Panc1 (cell line): Measurements from ENCODE around the gene CDH5. TPM values are rescaled to one million over a fixed set of nuclear protein-coding genes. Genes with fewer than 3 reads are reported as not detected.

Source experiments
- ATAC-seq: fragments of 200-7000 bp; cut with Tn5 transposase; 2 replicates; pipeline ENCODE4 v1.9.1; 2020; ENCODE audit warnings: mild to moderate bottlenecking, moderate library complexity
- BruUV-seq: library from RNA; stranded (reverse); fragments of 400-500 nt; replicated peaks from 2 replicates; lab custom pipeline; 2021; lab: Mats Ljungman, UMichigan
- CTCF ChIA-PET: fragments of 300-600 bp; sonication (Branson Sonifier 250); formaldehyde crosslinking; loops from one replicate; lab custom pipeline; 2022; ENCODE audit warnings: antibody characterized with exemption; lab: Charles Lee
- POLR2A ChIA-PET: fragments of 300-600 bp; sonication (Branson Sonifier 250); formaldehyde crosslinking; loops from one replicate; lab custom pipeline; 2022; ENCODE audit warnings: antibody characterized with exemption; lab: Charles Lee
- DNase-seq: peaks from one replicate; pipeline ENCODE4 v3.0.0-alpha.2; 2010; ENCODE audit warnings: low read depth, low spot score
- H3K27ac ChIP-seq: 2 replicates; pipeline ENCODE4 v1.5.1; 2011; ENCODE audit warnings: mild to moderate bottlenecking, low read length, inconsistent platforms
- H3K27me3 ChIP-seq: fragments of 200-500 bp; sonication (Bioruptor generic); 2 replicates; pipeline ENCODE4 v1.6.0; 2014; ENCODE audit warnings: low read length, inconsistent platforms; ENCODE audit not compliant: control insufficient read depth, insufficient read depth
- H3K36me3 ChIP-seq: fragments of 200-500 bp; sonication (Bioruptor generic); 2 replicates; pipeline ENCODE4 v1.5.1; 2014; ENCODE audit warnings: inconsistent platforms, mild to moderate bottlenecking, low read length, moderate library complexity; ENCODE audit not compliant: control insufficient read depth, insufficient read depth
- H3K4me1 ChIP-seq: 2 replicates; pipeline ENCODE4 v1.5.1; 2011; ENCODE audit warnings: inconsistent platforms, mild to moderate bottlenecking, low read length, moderate library complexity; ENCODE audit not compliant: control insufficient read depth, insufficient read depth
- H3K4me3 ChIP-seq, 2 experiments: 2 replicates each; pipeline ENCODE4 v1.5.1; 2011 to 2012; ENCODE audit warnings: low read depth in 2 of 2, low read length in 2 of 2, mild to moderate bottlenecking in 2 of 2, inconsistent platforms in 1 of 2, moderate library complexity in 1 of 2
- H3K9me3 ChIP-seq: fragments of 200-500 bp; sonication (Bioruptor generic); 2 replicates; pipeline ENCODE4 v1.5.1; 2014; ENCODE audit warnings: low read depth, mild to moderate bottlenecking, inconsistent platforms, low read length, moderate library complexity; ENCODE audit not compliant: control insufficient read depth, insufficient read depth
- POLR2AphosphoS5 ChIP-seq: IDR thresholded peaks from 2 replicates; pipeline ENCODE4 v1.6.1; 2012; ENCODE audit warnings: mild to moderate bottlenecking, low read depth, low read length, moderate library complexity
- SIN3A ChIP-seq: IDR thresholded peaks from 2 replicates; pipeline ENCODE4 v1.6.1; 2012; ENCODE audit warnings: low read depth, mild to moderate bottlenecking, low read length, moderate library complexity, borderline replicate concordance; ENCODE audit not compliant: insufficient read depth
- TCF7L2 ChIP-seq: IDR thresholded peaks from 2 replicates; pipeline ENCODE4 v1.6.1; 2011; ENCODE audit warnings: mild to moderate bottlenecking, low read depth, low read length, inconsistent platforms
- in situ Hi-C: cut with HindIII; loops from 2 replicates; pipeline ENCODE4 v1.10.0; 2016; ENCODE audit warnings: low sequenced_read_pairs, low pct_unique_long_range_greater_than_20kb
- intact Hi-C: fragments of 100-400 bp; cut with micrococcal nuclease; formaldehyde crosslinking; loops from one replicate; pipeline ENCODE4 v1.10.0; 2022; ENCODE audit not compliant: unreplicated experiment
- total RNA-seq: library from RNA; stranded (reverse); gene quantifications from one replicate; pipeline ENCODE4 v1.2.1, GENCODE V29; 2021; ENCODE audit not compliant: unreplicated experiment
- TF ChIP-seq, protein P1 (sequence below), 2 experiments: IDR thresholded peaks; 2 replicates each; pipeline ENCODE4 v1.6.1; 2011 to 2012; ENCODE audit warnings: low read depth in 2 of 2, control low read depth in 1 of 2, low read length in 1 of 2, mild to moderate bottlenecking in 1 of 2, moderate library complexity in 1 of 2; ENCODE audit not compliant: insufficient read depth in 1 of 2
- TF ChIP-seq, protein P2 (sequence below): fragments of 450-650 bp; IDR thresholded peaks from 2 replicates; pipeline ENCODE4 v1.5.1; 2017; ENCODE audit warnings: mild to moderate bottlenecking

CDH5 gene
- total RNA-seq, 1 experiment from 2014 or later, result 0.18 TPM

DNA sequence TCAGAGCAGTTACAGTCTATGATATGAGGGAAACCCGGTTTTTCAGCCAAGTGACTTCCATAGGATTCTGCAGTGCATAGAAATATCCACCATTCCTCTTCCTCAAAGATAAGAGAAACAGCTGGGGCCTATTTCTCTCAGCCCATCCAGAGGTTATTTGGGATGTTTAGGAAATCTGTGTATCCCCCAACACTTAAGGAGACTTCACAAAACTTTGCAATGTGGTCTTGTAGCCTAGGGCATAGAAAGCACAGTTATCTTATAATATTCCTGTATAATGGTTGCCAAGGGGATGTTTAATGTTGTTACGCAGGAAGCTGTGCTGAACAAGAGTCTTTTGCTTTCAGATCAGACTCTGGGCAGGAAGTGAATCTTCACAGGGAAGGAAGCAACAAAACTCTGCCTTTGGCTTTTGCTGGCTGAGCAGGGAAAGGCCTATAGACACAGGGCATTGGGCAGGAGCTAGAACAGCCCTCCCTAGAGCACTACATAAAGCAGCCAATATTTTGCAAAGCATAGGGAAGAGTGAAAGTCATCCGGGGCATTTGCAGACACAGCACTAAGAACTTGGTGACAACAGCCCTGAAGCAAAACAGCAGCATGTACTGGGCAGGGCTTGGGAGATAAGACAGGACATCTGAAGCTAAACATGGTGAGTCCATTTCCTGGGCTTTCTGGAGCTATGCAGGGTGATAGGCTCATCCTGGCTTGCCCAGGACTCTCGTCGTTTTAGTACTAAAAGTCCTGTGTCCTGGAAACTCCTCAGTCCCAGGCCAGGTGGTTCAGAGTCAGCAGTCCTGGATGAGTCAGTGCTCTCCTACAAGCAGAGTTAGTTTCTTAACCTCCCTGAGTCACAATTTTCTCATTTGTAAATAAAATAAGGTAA, 41.9 kb downstream of the CDH5 start:
- POLR2A ChIA-PET, result no interaction called here

DNA sequence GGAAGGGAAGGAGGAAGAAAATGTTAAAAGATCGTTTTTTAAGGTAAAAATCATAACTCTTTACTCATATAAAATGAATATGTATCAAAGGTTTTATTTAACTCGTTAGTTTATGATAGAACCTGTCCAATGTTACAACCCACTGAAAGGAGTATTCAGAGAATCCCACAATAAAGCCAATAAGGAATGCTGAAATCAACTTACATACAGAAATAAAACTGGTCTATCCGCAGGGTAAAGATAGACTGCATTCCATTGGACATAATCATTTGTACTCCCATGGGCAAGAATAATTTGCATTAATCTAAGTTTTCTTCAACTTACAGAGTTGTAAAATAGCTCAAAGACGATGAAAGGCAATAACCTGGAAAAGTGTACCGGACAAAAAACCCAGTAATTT, 42.7 kb downstream of the CDH5 start:
- H3K4me3 ChIP-seq, result no peak overlapping the region
- H3K36me3 ChIP-seq, result no peaks in the 10 kb centered on the region
- no peaks in the 10 kb centered on the region for H3K4me1 ChIP-seq
- no peak for ATAC-seq
- ChIA-PET POLR2A (no interaction called here), CTCF (no interaction called here)
- DNase-seq, result no peak
- no peak overlapping the region for H3K27ac ChIP-seq
- no peaks in the 10 kb centered on the region for H3K9me3 ChIP-seq
- intact Hi-C loops, result loop anchor here (10.0 kb wide), 1 partner anchor 196 kb away; the partner anchor contains the start of gene CMTM3
- no TSS peak for BruUV-seq
- no peaks in the 10 kb centered on the region for H3K27me3 ChIP-seq
- TF ChIP-seq, protein P1, sequence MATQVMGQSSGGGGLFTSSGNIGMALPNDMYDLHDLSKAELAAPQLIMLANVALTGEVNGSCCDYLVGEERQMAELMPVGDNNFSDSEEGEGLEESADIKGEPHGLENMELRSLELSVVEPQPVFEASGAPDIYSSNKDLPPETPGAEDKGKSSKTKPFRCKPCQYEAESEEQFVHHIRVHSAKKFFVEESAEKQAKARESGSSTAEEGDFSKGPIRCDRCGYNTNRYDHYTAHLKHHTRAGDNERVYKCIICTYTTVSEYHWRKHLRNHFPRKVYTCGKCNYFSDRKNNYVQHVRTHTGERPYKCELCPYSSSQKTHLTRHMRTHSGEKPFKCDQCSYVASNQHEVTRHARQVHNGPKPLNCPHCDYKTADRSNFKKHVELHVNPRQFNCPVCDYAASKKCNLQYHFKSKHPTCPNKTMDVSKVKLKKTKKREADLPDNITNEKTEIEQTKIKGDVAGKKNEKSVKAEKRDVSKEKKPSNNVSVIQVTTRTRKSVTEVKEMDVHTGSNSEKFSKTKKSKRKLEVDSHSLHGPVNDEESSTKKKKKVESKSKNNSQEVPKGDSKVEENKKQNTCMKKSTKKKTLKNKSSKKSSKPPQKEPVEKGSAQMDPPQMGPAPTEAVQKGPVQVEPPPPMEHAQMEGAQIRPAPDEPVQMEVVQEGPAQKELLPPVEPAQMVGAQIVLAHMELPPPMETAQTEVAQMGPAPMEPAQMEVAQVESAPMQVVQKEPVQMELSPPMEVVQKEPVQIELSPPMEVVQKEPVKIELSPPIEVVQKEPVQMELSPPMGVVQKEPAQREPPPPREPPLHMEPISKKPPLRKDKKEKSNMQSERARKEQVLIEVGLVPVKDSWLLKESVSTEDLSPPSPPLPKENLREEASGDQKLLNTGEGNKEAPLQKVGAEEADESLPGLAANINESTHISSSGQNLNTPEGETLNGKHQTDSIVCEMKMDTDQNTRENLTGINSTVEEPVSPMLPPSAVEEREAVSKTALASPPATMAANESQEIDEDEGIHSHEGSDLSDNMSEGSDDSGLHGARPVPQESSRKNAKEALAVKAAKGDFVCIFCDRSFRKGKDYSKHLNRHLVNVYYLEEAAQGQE (IDR thresholded peaks at IDR 0.05; ENCODE audit: insufficient read depth in 1 of 2, low read depth in 2 of 2, low read length in 1 of 2), result no peak
- TF ChIP-seq TCF7L2, result no peak
- TF ChIP-seq SIN3A, result no peak
- TF ChIP-seq, protein P2, sequence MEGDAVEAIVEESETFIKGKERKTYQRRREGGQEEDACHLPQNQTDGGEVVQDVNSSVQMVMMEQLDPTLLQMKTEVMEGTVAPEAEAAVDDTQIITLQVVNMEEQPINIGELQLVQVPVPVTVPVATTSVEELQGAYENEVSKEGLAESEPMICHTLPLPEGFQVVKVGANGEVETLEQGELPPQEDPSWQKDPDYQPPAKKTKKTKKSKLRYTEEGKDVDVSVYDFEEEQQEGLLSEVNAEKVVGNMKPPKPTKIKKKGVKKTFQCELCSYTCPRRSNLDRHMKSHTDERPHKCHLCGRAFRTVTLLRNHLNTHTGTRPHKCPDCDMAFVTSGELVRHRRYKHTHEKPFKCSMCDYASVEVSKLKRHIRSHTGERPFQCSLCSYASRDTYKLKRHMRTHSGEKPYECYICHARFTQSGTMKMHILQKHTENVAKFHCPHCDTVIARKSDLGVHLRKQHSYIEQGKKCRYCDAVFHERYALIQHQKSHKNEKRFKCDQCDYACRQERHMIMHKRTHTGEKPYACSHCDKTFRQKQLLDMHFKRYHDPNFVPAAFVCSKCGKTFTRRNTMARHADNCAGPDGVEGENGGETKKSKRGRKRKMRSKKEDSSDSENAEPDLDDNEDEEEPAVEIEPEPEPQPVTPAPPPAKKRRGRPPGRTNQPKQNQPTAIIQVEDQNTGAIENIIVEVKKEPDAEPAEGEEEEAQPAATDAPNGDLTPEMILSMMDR, result no peak
- TF ChIP-seq POLR2AphosphoS5, result no peak
- in situ Hi-C loops, result no loop called here

More for the DNA sequence above, 41.9 kb downstream of the CDH5 start:
- TF ChIP-seq SIN3A (no peak), TCF7L2 (no peak)
- Histone ChIP-seq H3K4me1 (no peaks in the 10 kb centered on the region), H3K9me3 (no peaks in the 10 kb centered on the region), H3K27me3 (no peaks in the 10 kb centered on the region), H3K36me3 (no peaks in the 10 kb centered on the region), H3K4me3 (no peak overlapping the region; a peak in 1 of 4 replicates), H3K27ac (no peak overlapping the region)
- CTCF ChIA-PET, result no interaction called here
- ATAC-seq, result peak; percentile 36; the same call in 1 of the 2 replicates
- peak; percentile 58 for DNase-seq
- intact Hi-C loops (loop anchor here (10.0 kb wide), 1 partner anchor 196 kb away; the partner anchor contains the start of gene CMTM3), in situ Hi-C loops (no loop called here)
- BruUV-seq, result no TSS peak
